Keratinocyte (primary cell): ENCODE measurements around the gene HS6ST3. TPM values are rescaled to one million over a fixed set of nuclear protein-coding genes. Genes with fewer than 3 reads are reported as not detected.

ENCODE experiments used
- DNase-seq: peaks from one replicate; pipeline ENCODE4 v3.0.0-alpha.2; 2011; ENCODE audit warnings: low read depth, missing footprints, low spot score
- FAIRE-seq: peaks from 2 replicates; lab custom pipeline; 2011; peaks lifted over from hg19 to GRCh38; lab: Jason Lieb, UNC
- H2AFZ ChIP-seq: 2 replicates; pipeline ENCODE4 v1.6.0; 2012; ENCODE audit warnings: low read length, control low read depth, inconsistent platforms; ENCODE audit not compliant: control insufficient read depth
- H3K27ac ChIP-seq: 2 replicates; pipeline ENCODE4 v1.5.1; 2011; ENCODE audit warnings: low read length; ENCODE audit not compliant: control insufficient read depth, insufficient read depth
- H3K27me3 ChIP-seq: 3 replicates; pipeline ENCODE4 v1.6.0; 2011; ENCODE audit warnings: low read length; ENCODE audit not compliant: control insufficient read depth, insufficient read depth; ENCODE audit errors: extremely low read depth
- H3K36me3 ChIP-seq, 2 experiments: 2 replicates in 1 of 2; 3 replicates in 1 of 2; pipeline ENCODE4 v1.5.1; 2011; ENCODE audit warnings: low read length in 2 of 2, mild to moderate bottlenecking in 1 of 2; ENCODE audit not compliant: control insufficient read depth in 2 of 2, insufficient read depth in 2 of 2; ENCODE audit errors: extremely low read depth in 1 of 2
- H3K4me1 ChIP-seq: 3 replicates; pipeline ENCODE4 v1.5.1; 2011; ENCODE audit warnings: low read length; ENCODE audit not compliant: control insufficient read depth, insufficient read depth; ENCODE audit errors: extremely low read depth
- H3K4me2 ChIP-seq: 3 replicates; pipeline ENCODE4 v1.6.0; 2011; ENCODE audit warnings: low read depth, low read length; ENCODE audit not compliant: control insufficient read depth, insufficient read depth; ENCODE audit errors: extremely low read depth
- H3K4me3 ChIP-seq, 3 experiments: fragments of 200-600 bp in 1 of 3; sonication (generic) in 1 of 3; 2 replicates in 2 of 3; 3 replicates in 1 of 3; pipeline ENCODE4 v1.5.1; 2011 to 2016; ENCODE audit warnings: low read length in 3 of 3, mild to moderate bottlenecking in 3 of 3, control low read depth in 2 of 3, inconsistent platforms in 1 of 3, low read depth in 1 of 3, mixed read lengths in 1 of 3, mixed run types in 1 of 3, moderate library complexity in 1 of 3; ENCODE audit not compliant: control insufficient read depth in 2 of 3, insufficient read depth in 2 of 3; ENCODE audit errors: extremely low read depth in 1 of 3
- H3K79me2 ChIP-seq: 2 replicates; pipeline ENCODE4 v1.6.0; 2012; ENCODE audit warnings: low read length; ENCODE audit not compliant: control insufficient read depth, insufficient read depth
- H3K9ac ChIP-seq: 3 replicates; pipeline ENCODE4 v1.6.0; 2011; ENCODE audit warnings: low read length; ENCODE audit not compliant: control insufficient read depth, insufficient read depth; ENCODE audit errors: extremely low read depth
- H3K9me1 ChIP-seq: 3 replicates; pipeline ENCODE4 v1.6.0; 2011; ENCODE audit warnings: low read length; ENCODE audit not compliant: control insufficient read depth, insufficient read depth; ENCODE audit errors: extremely low read depth
- H3K9me3 ChIP-seq: 2 replicates; pipeline ENCODE4 v1.5.1; 2012; ENCODE audit warnings: low read depth, low read length; ENCODE audit not compliant: control insufficient read depth
- H4K20me1 ChIP-seq: 3 replicates; pipeline ENCODE4 v1.6.0; 2011; ENCODE audit warnings: low read length; ENCODE audit not compliant: control insufficient read depth, insufficient read depth; ENCODE audit errors: extremely low read depth
- EZH2 ChIP-seq: IDR thresholded peaks from one replicate; pipeline ENCODE4 v1.6.1; 2012; ENCODE audit warnings: inconsistent platforms, mild to moderate bottlenecking, low read length, moderate library complexity
- dilution Hi-C: fragments of 300-500 bp; cut with MboI; formaldehyde crosslinking; loops from one replicate; pipeline ENCODE4 v1.7.0; 2020; ENCODE audit warnings: low sequenced_read_pairs; ENCODE audit not compliant: extremely low pct_ligation_motif_present
- polyA plus RNA-seq, 5 experiments: library from polyadenylated mRNA; depleted of rRNA in 3 of 5; stranded (reverse) in 3 of 5; stranded (forward) in 1 of 5; unstranded in 1 of 5; fragments of >200 nt; gene quantifications; 1 replicate in 1 of 5; 2 replicates in 3 of 5; 3 replicates in 1 of 5; pipeline versions ENCODE4 v1.2.1 to v1.2.3, GENCODE V29; 2011 to 2012; ENCODE audit warnings: missing spikeins in 2 of 5, low read depth in 1 of 5, low replicate concordance in 1 of 5
- TF ChIP-seq, protein P1 (sequence below), 3 experiments: IDR thresholded peaks in 1 of 3; conservative IDR thresholded peaks in 1 of 3; optimal IDR thresholded peaks in 1 of 3; 2 replicates in 2 of 3; 3 replicates in 1 of 3; pipeline versions ENCODE3 to v1.5.1; 2011; ENCODE audit warnings: low read length in 3 of 3, mild to moderate bottlenecking in 3 of 3, moderate library complexity in 2 of 3, control low read depth in 1 of 3, inconsistent platforms in 1 of 3; ENCODE audit not compliant: insufficient read depth in 2 of 3; ENCODE audit errors: extremely low read depth in 1 of 3

Gene HS6ST3
- polyA plus RNA-seq, 1 donor (not counting 4 experiments of a cell fraction or from before 2014, with no cell fraction given) = 0.03 TPM

DNA sequence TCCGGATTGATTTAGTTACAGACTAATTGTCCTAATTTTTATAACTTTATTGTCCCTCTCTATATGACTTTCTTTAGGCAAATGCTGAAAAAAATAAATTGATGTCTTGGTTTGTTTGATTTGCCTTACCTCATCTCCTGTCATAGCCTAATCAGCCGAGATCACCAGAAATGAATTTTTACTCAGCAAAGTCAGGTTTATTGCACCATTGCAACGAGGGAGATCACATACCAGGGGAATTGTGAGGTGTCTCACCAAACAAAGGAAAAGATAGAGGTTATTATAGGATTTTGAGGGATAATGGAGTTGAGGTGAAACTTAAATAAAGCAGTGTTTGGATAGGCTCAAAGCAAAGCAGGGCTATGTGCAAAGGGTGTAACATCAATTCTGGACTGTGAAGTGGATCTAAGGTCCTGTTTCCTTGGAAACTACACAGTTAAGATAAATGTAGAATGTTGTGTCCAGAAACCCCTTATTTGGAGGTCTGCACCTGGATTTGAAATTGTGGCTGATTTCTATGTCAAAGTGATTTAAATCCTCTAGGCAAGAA is 531.8 kb downstream of the HS6ST3 start:
- H3K4me1 ChIP-seq = no peaks in the 10 kb centered on the region
- FAIRE-seq (no peak), DNase-seq (no peak)
- TF ChIP-seq, protein P1, sequence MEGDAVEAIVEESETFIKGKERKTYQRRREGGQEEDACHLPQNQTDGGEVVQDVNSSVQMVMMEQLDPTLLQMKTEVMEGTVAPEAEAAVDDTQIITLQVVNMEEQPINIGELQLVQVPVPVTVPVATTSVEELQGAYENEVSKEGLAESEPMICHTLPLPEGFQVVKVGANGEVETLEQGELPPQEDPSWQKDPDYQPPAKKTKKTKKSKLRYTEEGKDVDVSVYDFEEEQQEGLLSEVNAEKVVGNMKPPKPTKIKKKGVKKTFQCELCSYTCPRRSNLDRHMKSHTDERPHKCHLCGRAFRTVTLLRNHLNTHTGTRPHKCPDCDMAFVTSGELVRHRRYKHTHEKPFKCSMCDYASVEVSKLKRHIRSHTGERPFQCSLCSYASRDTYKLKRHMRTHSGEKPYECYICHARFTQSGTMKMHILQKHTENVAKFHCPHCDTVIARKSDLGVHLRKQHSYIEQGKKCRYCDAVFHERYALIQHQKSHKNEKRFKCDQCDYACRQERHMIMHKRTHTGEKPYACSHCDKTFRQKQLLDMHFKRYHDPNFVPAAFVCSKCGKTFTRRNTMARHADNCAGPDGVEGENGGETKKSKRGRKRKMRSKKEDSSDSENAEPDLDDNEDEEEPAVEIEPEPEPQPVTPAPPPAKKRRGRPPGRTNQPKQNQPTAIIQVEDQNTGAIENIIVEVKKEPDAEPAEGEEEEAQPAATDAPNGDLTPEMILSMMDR (optimal IDR thresholded peaks at IDR 0.05 in 1 of 3, IDR thresholded peaks at IDR 0.05 in 1 of 3, conservative IDR thresholded peaks at IDR 0.05 in 1 of 3; ENCODE audit: extremely low read depth in 1 of 3, insufficient read depth in 2 of 3, low read length in 3 of 3) = no peak
- no peak for TF ChIP-seq EZH2
- no peak overlapping the region for H3K27ac ChIP-seq
- H3K36me3 ChIP-seq = no peaks in the 10 kb centered on the region
- H3K9ac ChIP-seq = no peak overlapping the region
- H3K4me2 ChIP-seq = no peak overlapping the region
- H3K27me3 ChIP-seq = no peaks in the 10 kb centered on the region
- no peak overlapping the region for H3K4me3 ChIP-seq
- H3K9me3 ChIP-seq = no peaks in the 10 kb centered on the region
- no peaks in the 10 kb centered on the region for H3K9me1 ChIP-seq
- no peaks in the 10 kb centered on the region for H3K79me2 ChIP-seq
- dilution Hi-C loops = no loop called here
- H2AFZ ChIP-seq = no peak overlapping the region
- H4K20me1 ChIP-seq = no peaks in the 10 kb centered on the region

DNA sequence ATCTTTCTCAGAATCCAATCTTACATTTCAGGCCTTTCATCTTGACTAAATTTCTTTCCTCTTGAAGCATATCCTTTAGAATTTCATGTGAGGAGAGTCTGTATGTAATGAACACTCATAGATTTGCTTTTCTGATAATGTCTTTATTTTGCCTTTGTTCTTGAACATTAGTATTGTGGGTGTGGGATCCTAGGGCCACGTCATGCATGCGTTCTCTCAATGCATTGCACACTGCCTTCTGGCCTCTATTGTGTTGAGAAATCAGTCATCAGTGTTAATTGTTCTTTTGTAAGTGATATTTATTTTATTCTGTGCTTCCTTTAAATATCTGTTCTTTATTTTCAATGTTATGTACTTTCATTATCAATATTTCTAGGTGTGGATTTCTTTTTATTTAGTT is 539.4 kb downstream of the HS6ST3 start:
- Histone ChIP-seq H3K4me2 (no peak overlapping the region), H3K9me1 (no peaks in the 10 kb centered on the region), H3K9me3 (no peaks in the 10 kb centered on the region), H3K4me1 (no peaks in the 10 kb centered on the region), H4K20me1 (no peaks in the 10 kb centered on the region), H3K27me3 (no peaks in the 10 kb centered on the region), H3K4me3 (no peak overlapping the region), H3K79me2 (no peaks in the 10 kb centered on the region), H3K36me3 (no peaks in the 10 kb centered on the region), H3K27ac (no peak overlapping the region), H2AFZ (no peak overlapping the region), H3K9ac (no peak overlapping the region)
- FAIRE-seq (no peak), DNase-seq (no peak)
- TF ChIP-seq, protein P1 (optimal IDR thresholded peaks at IDR 0.05 in 1 of 3, IDR thresholded peaks at IDR 0.05 in 1 of 3, conservative IDR thresholded peaks at IDR 0.05 in 1 of 3; ENCODE audit: extremely low read depth in 1 of 3, insufficient read depth in 2 of 3, low read length in 3 of 3) = no peak
- no peak for TF ChIP-seq EZH2
- dilution Hi-C loops = no loop called here
